Breast epithelium (tissue), 3 donors: Measurements from ENCODE around the gene SERTAD4.

ENCODE experiments used
- POLR2A ChIP-seq: fragments of 450-650 bp; IDR thresholded peaks from one replicate; pipeline ENCODE4 v1.6.1; 2016; ENCODE audit warnings: antibody characterized with exemption, mild to moderate bottlenecking, moderate library complexity
- POLR2AphosphoS5 ChIP-seq, 3 donors: sonication (generic); formaldehyde crosslinking; IDR thresholded peaks; one replicate each; pipeline ENCODE4 v1.6.1; 2017; ENCODE audit warnings: antibody characterized with exemption in 3 of 3
- TF ChIP-seq, protein P1 (sequence below), 3 donors: fragments of 450-650 bp; IDR thresholded peaks; one replicate each; pipeline ENCODE4 v1.5.1; 2016 to 2017; ENCODE audit warnings: antibody characterized with exemption in 3 of 3, mild to moderate bottlenecking in 3 of 3, moderate library complexity in 3 of 3

- TF ChIP-seq POLR2A, result no peak
- TF ChIP-seq, protein P1, sequence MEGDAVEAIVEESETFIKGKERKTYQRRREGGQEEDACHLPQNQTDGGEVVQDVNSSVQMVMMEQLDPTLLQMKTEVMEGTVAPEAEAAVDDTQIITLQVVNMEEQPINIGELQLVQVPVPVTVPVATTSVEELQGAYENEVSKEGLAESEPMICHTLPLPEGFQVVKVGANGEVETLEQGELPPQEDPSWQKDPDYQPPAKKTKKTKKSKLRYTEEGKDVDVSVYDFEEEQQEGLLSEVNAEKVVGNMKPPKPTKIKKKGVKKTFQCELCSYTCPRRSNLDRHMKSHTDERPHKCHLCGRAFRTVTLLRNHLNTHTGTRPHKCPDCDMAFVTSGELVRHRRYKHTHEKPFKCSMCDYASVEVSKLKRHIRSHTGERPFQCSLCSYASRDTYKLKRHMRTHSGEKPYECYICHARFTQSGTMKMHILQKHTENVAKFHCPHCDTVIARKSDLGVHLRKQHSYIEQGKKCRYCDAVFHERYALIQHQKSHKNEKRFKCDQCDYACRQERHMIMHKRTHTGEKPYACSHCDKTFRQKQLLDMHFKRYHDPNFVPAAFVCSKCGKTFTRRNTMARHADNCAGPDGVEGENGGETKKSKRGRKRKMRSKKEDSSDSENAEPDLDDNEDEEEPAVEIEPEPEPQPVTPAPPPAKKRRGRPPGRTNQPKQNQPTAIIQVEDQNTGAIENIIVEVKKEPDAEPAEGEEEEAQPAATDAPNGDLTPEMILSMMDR (IDR thresholded peaks at IDR 0.05), result no peak
- TF ChIP-seq POLR2AphosphoS5 (IDR thresholded peaks at IDR 0.05), result no peak
Measured at GRCh38 chr1:210198840-210199239, 33.8 kb upstream of the SERTAD4 start.
